K562 (cell line): ENCODE measurements around the gene MPRIP. TPM values are rescaled to one million over a fixed set of nuclear protein-coding genes. Genes with fewer than 3 reads are reported as not detected.

Source experiments
- CBFA2T2 ChIP-seq: fragments of 450-650 bp; conservative IDR thresholded peaks from 2 replicates; pipeline ENCODE4 v1.6.1; 2017; ENCODE audit warnings: mild to moderate bottlenecking
- CC2D1A ChIP-seq: fragments of 450-650 bp; IDR thresholded peaks from 2 replicates; pipeline ENCODE4 v1.6.1; 2017; ENCODE audit warnings: mild to moderate bottlenecking
- ESRRB ChIP-seq: fragments of 250-450 bp; sonication (Bioruptor Pico); IDR thresholded peaks from 2 replicates; pipeline ENCODE4 v1.5.0; 2020; ENCODE audit warnings: mild to moderate bottlenecking, moderate library complexity, borderline replicate concordance
- HDAC2 ChIP-seq: fragments of 450-650 bp; IDR thresholded peaks from 2 replicates; pipeline ENCODE4 v1.6.1; 2016; ENCODE audit warnings: mild to moderate bottlenecking
- KLF6 ChIP-seq: fragments of 250-450 bp; sonication (Bioruptor Pico); IDR thresholded peaks from 2 replicates; pipeline ENCODE4 v1.4.0; 2020; ENCODE audit warnings: mild to moderate bottlenecking, moderate library complexity, borderline replicate concordance
- MXI1 ChIP-seq: IDR thresholded peaks from 2 replicates; pipeline ENCODE4 v1.6.1; 2011; ENCODE audit warnings: low read depth, mild to moderate bottlenecking, improper control_type of control experiment, low read length
- NCOA1 ChIP-seq: fragments of 450-650 bp; IDR thresholded peaks from 2 replicates; pipeline ENCODE4 v1.6.1; 2016; ENCODE audit warnings: low read depth
- PTTG1 ChIP-seq: fragments of 450-650 bp; IDR thresholded peaks from 2 replicates; pipeline ENCODE4 v1.6.1; 2016; ENCODE audit warnings: low read depth, mild to moderate bottlenecking, missing genetic modification characterization, missing compliant biosample characterization
- RFX1 ChIP-seq: fragments of 450-650 bp; IDR thresholded peaks from 2 replicates; pipeline ENCODE4 v1.6.1; 2016; ENCODE audit warnings: mild to moderate bottlenecking, moderate library complexity
- XRCC3 ChIP-seq: fragments of 450-650 bp; IDR thresholded peaks from 2 replicates; pipeline ENCODE4 v1.6.1; 2017; ENCODE audit warnings: mild to moderate bottlenecking, moderate library complexity
- ZNF124 ChIP-seq: sonication (generic); formaldehyde crosslinking; IDR thresholded peaks from 2 replicates; pipeline ENCODE4 v1.8.1; 2022; ENCODE audit warnings: missing genetic modification reagents
- ZNF324 ChIP-seq: fragments of 250-450 bp; sonication (Bioruptor Pico); IDR thresholded peaks from 2 replicates; pipeline ENCODE4 v1.4.0; 2020; ENCODE audit warnings: mild to moderate bottlenecking
- ZNF347 ChIP-seq: fragments of 450-650 bp; formaldehyde crosslinking; IDR thresholded peaks from 2 replicates; pipeline ENCODE4 v1.4.0; 2020; ENCODE audit warnings: low read depth, mild to moderate bottlenecking, moderate library complexity
- polyA plus RNA-seq, 8 experiments: library from polyadenylated mRNA; depleted of rRNA in 4 of 8; stranded (reverse) in 5 of 8; unstranded in 3 of 8; fragments of >200 nt; fragmentation: Nextera tagmentation in 2 of 8; fragmentation: Illumina TruSeq in 1 of 8; extraction: Ambion mirVana in 2 of 8; extraction: Trizol in 1 of 8; gene quantifications; 2 replicates each; pipeline versions ENCODE4 v1.2.1 to v1.2.3, GENCODE V29; 2011 to 2014; ENCODE audit warnings: inconsistent platforms in 1 of 8, missing spikeins in 1 of 8
- total RNA-seq, 7 experiments: library from RNA; depleted of rRNA in 6 of 7; stranded (reverse); fragments of >200 nt in 6 of 7; fragmentation: Illumina TruSeq in 2 of 7; extraction: Trizol in 2 of 7; gene quantifications; 2 replicates each; pipeline versions ENCODE4 v1.2.1 to v1.2.3, GENCODE V29; 2011 to 2021; ENCODE audit warnings: low replicate concordance in 1 of 7
- TF ChIP-seq, protein P1 (sequence below): fragments of 250-450 bp; sonication (Bioruptor Pico); IDR thresholded peaks from 2 replicates; pipeline ENCODE4 v1.5.1; 2021; ENCODE audit warnings: mild to moderate bottlenecking
- TF ChIP-seq, protein P2 (sequence below): fragments of 450-650 bp; IDR thresholded peaks from 2 replicates; pipeline ENCODE4 v1.6.1; 2016; ENCODE audit warnings: antibody characterized with exemption
- TF ChIP-seq, protein P3 (sequence below), 2 experiments: fragments of 450-650 bp; formaldehyde crosslinking in 1 of 2; IDR thresholded peaks; 2 replicates each; pipeline versions ENCODE4 v1.4.0 to v1.6.1; 2014 to 2020; ENCODE audit warnings: mild to moderate bottlenecking in 2 of 2, borderline replicate concordance in 1 of 2, low read depth in 1 of 2
- TF ChIP-seq, protein P4 (sequence below): sonication (generic); formaldehyde crosslinking; IDR thresholded peaks from 2 replicates; pipeline ENCODE4 v1.9.0; 2022; ENCODE audit warnings: mild to moderate bottlenecking, missing genetic modification reagents

Gene MPRIP
- total and polyA plus RNA-seq, 9 of the 15 experiments (the other 6 are each of a cell fraction or from before 2014, with no cell fraction given): 10.0 to 72.6 (median 30.1) TPM

DNA sequence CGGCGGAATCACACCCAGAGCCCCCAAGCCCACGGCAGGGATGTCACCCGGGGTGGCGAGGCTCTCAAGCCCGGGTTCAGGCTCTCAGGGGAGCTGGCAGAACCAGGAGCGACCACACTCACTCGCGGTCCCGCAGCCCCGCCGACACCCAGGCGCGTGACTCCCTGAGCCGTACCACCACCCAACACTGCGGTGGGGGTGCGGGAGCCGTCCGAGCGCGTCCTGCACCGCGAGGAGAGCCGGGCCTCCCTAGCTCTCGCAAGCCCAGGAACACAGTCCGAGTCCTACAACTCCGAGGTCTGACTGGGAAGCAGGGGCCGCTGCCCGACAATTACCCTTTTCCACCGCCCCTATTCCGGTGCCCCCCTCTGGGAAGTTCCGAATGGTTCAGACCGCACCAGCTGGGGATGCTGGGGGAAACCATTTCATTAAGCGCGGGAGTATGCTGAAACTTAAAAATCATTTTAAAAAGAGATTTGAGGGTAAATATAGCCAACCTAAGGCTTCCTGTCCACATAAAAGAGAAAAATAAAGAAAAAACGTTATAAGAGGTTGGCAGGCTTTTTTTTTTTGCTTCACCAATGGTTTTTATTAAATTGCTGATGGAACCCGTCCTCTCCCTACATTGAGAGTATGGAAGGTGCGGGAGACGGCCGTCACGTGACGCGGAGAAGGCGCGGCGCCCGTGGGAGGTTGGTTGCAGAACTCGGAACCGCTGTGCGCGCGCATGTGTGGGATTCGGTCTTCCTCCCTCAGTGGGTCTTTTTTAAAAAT is 195.0 kb downstream of the MPRIP start, which contains the start of gene FLCN (continued):
- no peak for TF ChIP-seq RFX1
- peak; percentile 82 for TF ChIP-seq CBFA2T2
- no peak for TF ChIP-seq ZNF347 (CRISPR knock-in tag)
- no peak for TF ChIP-seq KLF6
- TF ChIP-seq, protein P1, sequence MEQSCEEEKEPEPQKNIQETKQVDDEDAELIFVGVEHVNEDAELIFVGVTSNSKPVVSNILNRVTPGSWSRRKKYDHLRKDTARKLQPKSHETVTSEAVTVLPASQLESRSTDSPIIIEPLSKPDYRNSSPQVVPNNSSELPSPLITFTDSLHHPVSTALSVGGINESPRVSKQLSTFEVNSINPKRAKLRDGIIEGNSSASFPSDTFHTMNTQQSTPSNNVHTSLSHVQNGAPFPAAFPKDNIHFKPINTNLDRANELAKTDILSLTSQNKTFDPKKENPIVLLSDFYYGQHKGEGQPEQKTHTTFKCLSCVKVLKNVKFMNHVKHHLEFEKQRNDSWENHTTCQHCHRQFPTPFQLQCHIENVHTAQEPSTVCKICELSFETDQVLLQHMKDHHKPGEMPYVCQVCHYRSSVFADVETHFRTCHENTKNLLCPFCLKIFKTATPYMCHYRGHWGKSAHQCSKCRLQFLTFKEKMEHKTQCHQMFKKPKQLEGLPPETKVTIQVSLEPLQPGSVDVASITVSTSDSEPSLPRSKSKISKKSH (CRISPR knock-in tag): no peak
- TF ChIP-seq HDAC2: no peak
- TF ChIP-seq MXI1: 0 out of 2 replicates have a peak, but pooled peaks have one; percentile 25
- TF ChIP-seq, protein P2, sequence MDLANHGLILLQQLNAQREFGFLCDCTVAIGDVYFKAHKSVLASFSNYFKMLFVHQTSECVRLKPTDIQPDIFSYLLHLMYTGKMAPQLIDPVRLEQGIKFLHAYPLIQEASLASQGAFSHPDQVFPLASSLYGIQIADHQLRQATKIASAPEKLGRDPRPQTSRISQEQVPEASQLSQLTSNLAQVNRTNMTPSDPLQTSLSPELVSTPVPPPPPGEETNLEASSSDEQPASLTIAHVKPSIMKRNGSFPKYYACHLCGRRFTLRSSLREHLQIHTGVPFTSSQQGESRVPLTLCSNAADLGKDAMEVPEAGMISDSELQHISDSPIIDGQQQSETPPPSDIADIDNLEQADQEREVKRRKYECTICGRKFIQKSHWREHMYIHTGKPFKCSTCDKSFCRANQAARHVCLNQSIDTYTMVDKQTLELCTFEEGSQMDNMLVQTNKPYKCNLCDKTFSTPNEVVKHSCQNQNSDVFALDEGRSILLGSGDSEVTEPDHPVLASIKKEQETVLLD: no peak; the same call in 1 of the 2 replicates
- TF ChIP-seq, protein P3, sequence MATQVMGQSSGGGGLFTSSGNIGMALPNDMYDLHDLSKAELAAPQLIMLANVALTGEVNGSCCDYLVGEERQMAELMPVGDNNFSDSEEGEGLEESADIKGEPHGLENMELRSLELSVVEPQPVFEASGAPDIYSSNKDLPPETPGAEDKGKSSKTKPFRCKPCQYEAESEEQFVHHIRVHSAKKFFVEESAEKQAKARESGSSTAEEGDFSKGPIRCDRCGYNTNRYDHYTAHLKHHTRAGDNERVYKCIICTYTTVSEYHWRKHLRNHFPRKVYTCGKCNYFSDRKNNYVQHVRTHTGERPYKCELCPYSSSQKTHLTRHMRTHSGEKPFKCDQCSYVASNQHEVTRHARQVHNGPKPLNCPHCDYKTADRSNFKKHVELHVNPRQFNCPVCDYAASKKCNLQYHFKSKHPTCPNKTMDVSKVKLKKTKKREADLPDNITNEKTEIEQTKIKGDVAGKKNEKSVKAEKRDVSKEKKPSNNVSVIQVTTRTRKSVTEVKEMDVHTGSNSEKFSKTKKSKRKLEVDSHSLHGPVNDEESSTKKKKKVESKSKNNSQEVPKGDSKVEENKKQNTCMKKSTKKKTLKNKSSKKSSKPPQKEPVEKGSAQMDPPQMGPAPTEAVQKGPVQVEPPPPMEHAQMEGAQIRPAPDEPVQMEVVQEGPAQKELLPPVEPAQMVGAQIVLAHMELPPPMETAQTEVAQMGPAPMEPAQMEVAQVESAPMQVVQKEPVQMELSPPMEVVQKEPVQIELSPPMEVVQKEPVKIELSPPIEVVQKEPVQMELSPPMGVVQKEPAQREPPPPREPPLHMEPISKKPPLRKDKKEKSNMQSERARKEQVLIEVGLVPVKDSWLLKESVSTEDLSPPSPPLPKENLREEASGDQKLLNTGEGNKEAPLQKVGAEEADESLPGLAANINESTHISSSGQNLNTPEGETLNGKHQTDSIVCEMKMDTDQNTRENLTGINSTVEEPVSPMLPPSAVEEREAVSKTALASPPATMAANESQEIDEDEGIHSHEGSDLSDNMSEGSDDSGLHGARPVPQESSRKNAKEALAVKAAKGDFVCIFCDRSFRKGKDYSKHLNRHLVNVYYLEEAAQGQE (IDR thresholded peaks at IDR 0.05; ENCODE audit: borderline replicate concordance): peak; percentile 76
- TF ChIP-seq, protein P3 (CRISPR knock-in tag; IDR thresholded peaks at IDR 0.05; ENCODE audit: low read depth): no peak
- TF ChIP-seq PTTG1: no peak
- no peak for TF ChIP-seq ZNF324
- TF ChIP-seq ESRRB (CRISPR knock-in tag): no peak
- no peak for TF ChIP-seq NCOA1
- no peak for TF ChIP-seq ZNF124 (CRISPR knock-in tag)
- TF ChIP-seq CC2D1A: no peak
- TF ChIP-seq, protein P4, sequence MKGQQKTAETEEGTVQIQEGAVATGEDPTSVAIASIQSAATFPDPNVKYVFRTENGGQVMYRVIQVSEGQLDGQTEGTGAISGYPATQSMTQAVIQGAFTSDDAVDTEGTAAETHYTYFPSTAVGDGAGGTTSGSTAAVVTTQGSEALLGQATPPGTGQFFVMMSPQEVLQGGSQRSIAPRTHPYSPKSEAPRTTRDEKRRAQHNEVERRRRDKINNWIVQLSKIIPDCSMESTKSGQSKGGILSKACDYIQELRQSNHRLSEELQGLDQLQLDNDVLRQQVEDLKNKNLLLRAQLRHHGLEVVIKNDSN (CRISPR knock-in tag): peak; percentile 94
- no peak for TF ChIP-seq XRCC3
